ENCODE measurements around the gene NLRP6. TPM values are rescaled to one million over a fixed set of nuclear protein-coding genes. Genes with fewer than 3 reads are reported as not detected.

NLRP6 gene
- total RNA-seq, 1 donor: not detected

DNA sequence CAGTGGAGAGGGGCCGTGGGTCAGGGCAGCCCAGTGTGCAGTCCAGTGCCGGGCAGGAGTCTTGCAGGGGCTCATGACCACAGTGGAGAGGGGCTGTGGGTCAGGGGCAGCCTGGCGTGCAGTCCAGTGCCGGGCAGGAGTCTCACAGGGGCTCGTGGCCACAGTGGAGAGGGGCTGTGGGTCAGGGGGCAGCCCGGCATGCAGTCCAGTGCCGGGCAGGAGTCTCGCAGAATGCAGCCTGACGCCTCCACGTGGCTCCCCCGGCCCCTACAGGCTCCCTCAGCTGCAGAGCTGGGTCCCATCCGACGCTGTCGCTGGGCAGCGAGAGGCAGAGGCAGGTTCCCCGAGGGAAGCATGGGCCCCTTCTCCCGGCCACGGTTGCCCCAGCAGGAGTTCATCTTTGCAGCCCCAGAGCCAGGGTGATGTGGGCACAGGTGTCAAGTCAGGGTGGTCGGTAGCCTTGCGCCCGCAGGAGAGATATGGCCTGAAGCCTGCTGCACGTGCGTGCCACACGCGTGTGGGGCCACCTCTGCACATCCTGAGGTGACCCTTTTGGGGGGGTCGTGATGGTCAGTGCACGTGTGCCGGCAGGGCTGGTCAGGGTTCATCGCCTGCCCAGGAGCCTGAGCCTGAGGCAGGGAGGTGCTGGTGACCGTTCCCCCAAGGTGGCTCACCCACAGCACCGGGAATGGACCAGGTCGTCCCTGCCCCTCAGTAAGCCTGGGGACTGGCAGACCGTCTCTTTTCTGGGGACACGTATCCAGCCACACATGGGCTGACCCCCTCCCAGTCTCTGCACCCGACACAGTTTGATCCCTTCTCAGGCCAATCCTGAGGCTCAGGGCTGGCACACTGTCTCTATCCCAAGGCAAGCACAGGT, 18.2 kb downstream of the NLRP6 start:
- H3K27me3 ChIP-seq (ENCODE audit: insufficient read depth, low read length): peaks cover 15% of the 10 kb centered on the region
- no peaks in the 10 kb centered on the region for H3K9me3 ChIP-seq (ENCODE audit: low read depth, low read length)
- peak; percentile 61 for DNase-seq (ENCODE audit: insufficient read length, low spot score, missing footprints)
- no peak overlapping the region for H3K27ac ChIP-seq (ENCODE audit: low read depth, low read length)
- H2AFZ ChIP-seq (ENCODE audit: low read length): no peak overlapping the region
- no peaks in the 10 kb centered on the region for H3K79me2 ChIP-seq (ENCODE audit: insufficient read depth, low read length)
- no peak overlapping the region for H3K4me2 ChIP-seq (ENCODE audit: insufficient read depth, low read length)
- no peaks in the 10 kb centered on the region for H4K20me1 ChIP-seq (ENCODE audit: insufficient read depth, low read length)
- no peaks in the 10 kb centered on the region for H3K4me1 ChIP-seq (ENCODE audit: insufficient read depth, low read length)
- no peaks in the 10 kb centered on the region for H3K36me3 ChIP-seq (ENCODE audit: insufficient read depth, low read length)
- TF ChIP-seq, protein P1, sequence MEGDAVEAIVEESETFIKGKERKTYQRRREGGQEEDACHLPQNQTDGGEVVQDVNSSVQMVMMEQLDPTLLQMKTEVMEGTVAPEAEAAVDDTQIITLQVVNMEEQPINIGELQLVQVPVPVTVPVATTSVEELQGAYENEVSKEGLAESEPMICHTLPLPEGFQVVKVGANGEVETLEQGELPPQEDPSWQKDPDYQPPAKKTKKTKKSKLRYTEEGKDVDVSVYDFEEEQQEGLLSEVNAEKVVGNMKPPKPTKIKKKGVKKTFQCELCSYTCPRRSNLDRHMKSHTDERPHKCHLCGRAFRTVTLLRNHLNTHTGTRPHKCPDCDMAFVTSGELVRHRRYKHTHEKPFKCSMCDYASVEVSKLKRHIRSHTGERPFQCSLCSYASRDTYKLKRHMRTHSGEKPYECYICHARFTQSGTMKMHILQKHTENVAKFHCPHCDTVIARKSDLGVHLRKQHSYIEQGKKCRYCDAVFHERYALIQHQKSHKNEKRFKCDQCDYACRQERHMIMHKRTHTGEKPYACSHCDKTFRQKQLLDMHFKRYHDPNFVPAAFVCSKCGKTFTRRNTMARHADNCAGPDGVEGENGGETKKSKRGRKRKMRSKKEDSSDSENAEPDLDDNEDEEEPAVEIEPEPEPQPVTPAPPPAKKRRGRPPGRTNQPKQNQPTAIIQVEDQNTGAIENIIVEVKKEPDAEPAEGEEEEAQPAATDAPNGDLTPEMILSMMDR (IDR thresholded peaks at IDR 0.05; ENCODE audit: extremely low read depth, low read depth, low read length): no peak
- H3K4me3 ChIP-seq (ENCODE audit: insufficient read depth, low read length): no peak overlapping the region

DNA sequence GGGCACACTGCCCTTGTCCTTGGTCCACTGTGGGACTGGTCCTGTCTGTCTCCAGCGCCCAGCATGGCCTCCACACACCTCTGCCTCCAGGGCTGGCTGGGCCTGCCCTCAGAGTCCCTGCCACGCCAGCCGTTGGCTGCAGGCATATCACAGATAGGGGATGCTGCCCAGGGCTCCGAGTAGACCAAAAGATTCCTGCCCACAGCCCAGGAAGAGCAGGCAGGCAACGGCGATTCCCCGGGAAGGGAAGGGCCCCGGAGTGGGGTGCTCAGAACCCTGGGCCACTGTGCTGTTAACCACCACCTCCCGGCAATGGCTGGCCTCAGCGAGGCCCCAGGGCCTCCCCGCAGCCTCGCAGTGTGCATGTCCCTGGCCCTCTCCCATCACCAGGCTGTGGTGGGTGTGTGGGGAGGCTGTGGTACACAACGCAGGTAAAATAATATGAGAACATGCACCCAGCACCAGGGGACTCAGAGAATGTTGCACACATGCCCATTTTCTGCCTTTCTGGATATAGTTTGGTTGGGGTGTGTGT, 18.9 kb downstream of the NLRP6 start:
- H4K20me1 ChIP-seq (ENCODE audit: insufficient read depth, low read length): no peaks in the 10 kb centered on the region
- peak; percentile 91 for DNase-seq (ENCODE audit: insufficient read length, low spot score, missing footprints)
- H3K4me2 ChIP-seq (ENCODE audit: insufficient read depth, low read length): no peak overlapping the region
- no peaks in the 10 kb centered on the region for H3K9me3 ChIP-seq (ENCODE audit: low read depth, low read length)
- no peaks in the 10 kb centered on the region for H3K79me2 ChIP-seq (ENCODE audit: insufficient read depth, low read length)
- no peak overlapping the region for H3K27ac ChIP-seq (ENCODE audit: low read depth, low read length)
- H3K36me3 ChIP-seq (ENCODE audit: insufficient read depth, low read length): no peaks in the 10 kb centered on the region
- no peak overlapping the region for H3K4me3 ChIP-seq (ENCODE audit: insufficient read depth, low read length)
- TF ChIP-seq, protein P1 (IDR thresholded peaks at IDR 0.05; ENCODE audit: extremely low read depth, low read depth, low read length): no peak
- H3K27me3 ChIP-seq (ENCODE audit: insufficient read depth, low read length): peaks cover 15% of the 10 kb centered on the region
- no peaks in the 10 kb centered on the region for H3K4me1 ChIP-seq (ENCODE audit: insufficient read depth, low read length)
- H2AFZ ChIP-seq (ENCODE audit: low read length): no peak overlapping the region

DNA sequence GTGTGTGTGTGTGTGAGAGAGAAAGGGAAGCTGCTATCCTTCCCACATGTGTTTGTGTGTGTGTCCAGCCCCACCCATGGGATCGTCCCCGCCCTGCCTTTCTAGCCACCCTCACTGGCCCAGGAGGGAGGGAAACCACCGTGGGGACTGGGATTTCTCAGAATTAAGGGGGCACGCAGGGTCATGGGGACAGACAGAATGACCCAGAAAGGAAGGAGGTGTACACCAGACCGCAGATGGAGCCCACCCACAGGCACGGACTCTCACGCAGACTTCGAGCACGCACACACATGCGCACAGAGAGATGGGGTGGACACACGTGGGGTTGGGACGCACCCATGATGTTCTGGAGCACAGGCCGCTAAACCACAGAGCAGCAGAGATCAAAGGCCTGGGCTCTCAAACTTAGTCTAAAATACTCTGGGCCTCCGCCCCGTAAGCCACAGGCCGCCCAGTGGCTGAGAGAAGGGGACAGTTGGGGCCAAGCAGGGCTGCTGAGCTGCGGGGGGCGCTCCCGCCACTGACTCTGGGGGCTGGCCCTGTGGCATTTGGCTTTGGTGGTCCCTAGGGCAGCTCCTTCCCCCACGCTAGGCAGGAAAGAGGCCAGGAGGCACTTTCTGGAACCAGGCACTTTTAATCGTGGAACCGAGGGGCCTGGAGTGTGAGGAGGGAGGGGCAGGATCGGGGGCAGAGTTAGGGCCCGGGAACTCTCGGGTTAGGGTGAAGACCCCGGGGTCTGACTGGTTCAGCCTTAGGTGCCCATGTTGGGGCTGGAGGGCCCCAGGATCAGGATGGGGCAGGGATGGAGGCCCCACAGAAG, 19.6 kb downstream of the NLRP6 start:
- Histone ChIP-seq H3K4me3 (ENCODE audit: insufficient read depth, low read length) (no peak overlapping the region), H3K36me3 (ENCODE audit: insufficient read depth, low read length) (no peaks in the 10 kb centered on the region), H3K27ac (ENCODE audit: low read depth, low read length) (no peak overlapping the region), H2AFZ (ENCODE audit: low read length) (no peak overlapping the region), H3K4me1 (ENCODE audit: insufficient read depth, low read length) (no peaks in the 10 kb centered on the region), H3K79me2 (ENCODE audit: insufficient read depth, low read length) (no peaks in the 10 kb centered on the region), H3K4me2 (ENCODE audit: insufficient read depth, low read length) (no peak overlapping the region), H4K20me1 (ENCODE audit: insufficient read depth, low read length) (no peaks in the 10 kb centered on the region), H3K27me3 (ENCODE audit: insufficient read depth, low read length) (peaks cover 15% of the 10 kb centered on the region), H3K9me3 (ENCODE audit: low read depth, low read length) (no peaks in the 10 kb centered on the region)
- TF ChIP-seq, protein P1 (IDR thresholded peaks at IDR 0.05; ENCODE audit: extremely low read depth, low read depth, low read length): no peak
- peak; percentile 89 for DNase-seq (ENCODE audit: insufficient read length, low spot score, missing footprints)
